D341Med (cell line): ENCODE measurements around the gene AQP2.

Experiments
- DNase-seq: peaks from one replicate; pipeline ENCODE4 v3.0.0; 2012; ENCODE audit warnings: low spot score

The AQP2 gene

GRCh38 chr12:49950273-49951251 is at the start of gene AQP2:
Gene AQP2, plus strand, starts transcription at chr12:49950737. Its CDS starts 94 bp downstream, at chr12:49950831.
- no peak for DNase-seq

GRCh38 chr12:49901026-49901425 is 49.5 kb upstream of the AQP2 start:
- no peak for DNase-seq

- no peak for DNase-seq
These were observed 48.6 kb upstream of the AQP2 start for GRCh38 chr12:49901986-49902385.

DNA sequence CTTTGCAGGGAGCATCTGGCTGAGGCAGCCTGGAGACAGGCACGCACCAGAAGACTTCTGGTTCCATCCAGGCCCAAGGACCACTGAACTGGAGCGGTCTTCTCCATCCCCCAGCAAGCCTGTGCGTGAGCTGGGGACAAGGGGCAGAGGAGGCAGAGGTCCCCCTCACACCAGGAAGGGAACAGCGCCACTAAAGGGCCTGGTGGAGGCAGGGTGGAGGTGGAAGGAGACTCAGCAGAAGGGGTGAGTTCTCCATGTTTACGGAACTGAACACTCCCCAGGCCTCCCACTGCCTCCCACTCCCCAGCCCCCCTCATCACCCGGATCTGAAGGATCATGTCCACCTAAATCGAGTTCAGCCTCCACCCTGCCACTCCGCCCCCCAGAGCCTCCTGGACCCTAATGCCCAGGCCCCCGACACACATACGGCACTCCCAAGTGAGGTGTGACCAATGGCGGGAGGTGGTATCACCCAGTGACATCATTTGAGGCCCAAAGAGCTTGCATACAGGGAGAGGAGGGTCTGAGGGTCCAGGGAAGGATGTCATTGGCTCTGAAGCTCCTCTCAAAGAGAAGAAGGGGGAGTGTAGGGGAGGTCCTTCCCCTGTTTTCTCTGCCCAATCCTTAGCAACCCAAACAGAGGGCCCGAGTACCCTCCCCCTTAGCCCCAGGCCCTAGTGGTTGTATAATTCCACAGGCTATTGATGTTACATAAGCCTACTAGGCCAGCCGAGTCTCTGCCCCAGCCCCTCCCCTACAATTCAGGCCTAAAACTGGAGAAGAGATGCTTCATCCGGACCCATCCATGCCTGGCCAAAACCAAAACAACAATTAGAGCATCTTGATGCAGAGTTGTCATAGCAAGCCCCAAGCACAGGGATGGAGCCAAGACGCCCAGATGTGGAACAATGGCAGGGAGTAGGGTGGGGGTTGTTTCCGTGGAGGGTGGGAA is 47.9 kb upstream of the AQP2 start:
- no peak for DNase-seq

DNA sequence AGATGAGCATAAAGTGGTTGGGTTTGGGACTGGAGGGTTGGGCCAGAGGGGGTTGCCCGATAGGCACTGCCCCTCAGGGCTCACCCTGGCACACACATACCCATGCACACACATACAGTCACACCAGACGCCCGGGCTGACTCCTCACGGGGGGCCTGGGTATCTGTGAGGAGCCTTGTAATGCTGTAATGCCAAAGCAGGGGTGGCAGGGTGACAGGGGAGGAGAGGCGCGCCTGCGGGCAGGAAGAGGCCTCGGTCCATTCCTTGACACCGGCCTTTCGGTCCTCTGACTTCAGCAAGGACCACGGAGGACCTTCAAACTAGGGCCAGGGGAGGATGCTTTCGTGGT is 47.2 kb upstream of the AQP2 start:
- DNase-seq = no peak

DNA sequence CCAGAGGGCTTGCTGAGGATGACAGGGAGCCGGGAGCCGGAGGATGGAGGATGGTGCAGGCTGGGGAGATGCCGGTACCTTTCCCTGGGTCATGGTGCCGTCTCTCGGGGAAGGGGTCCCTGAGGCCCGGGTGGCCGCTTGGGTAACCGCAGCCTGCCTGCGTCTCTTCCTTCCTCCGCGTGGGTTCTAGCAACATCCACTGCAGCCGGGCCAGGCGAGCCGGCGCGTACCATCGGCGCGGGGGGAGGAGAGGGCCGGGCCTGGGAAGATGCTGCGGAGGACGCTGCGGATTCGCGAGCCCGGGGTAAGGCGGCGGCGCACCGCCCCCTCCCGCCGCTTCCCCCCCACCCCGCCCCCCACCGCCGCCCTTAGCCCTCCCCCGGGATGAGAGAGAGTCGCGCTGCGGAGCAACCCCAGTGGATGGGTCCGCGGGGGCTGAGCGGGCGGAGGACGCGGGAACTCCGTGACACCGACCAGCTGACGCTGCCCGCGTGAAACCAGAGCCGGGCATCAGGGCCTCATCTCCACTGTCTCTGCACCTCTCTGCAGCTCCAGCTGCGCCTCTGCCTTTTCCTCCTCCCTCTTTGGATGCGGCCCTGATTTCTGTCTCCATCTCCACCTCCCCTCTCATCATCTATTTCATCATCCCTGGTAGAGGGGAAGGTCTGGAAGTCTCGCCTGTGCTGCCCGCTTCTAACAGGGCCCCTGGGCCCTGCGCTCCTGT is 46.7 kb upstream of the AQP2 start, which contains the start of gene FAIM2:
Gene FAIM2, minus strand, starts transcription at position 201 of the 724 bp plus-strand sequence. Its CDS starts 108 bp downstream, at position 93.
- no peak for DNase-seq

DNA sequence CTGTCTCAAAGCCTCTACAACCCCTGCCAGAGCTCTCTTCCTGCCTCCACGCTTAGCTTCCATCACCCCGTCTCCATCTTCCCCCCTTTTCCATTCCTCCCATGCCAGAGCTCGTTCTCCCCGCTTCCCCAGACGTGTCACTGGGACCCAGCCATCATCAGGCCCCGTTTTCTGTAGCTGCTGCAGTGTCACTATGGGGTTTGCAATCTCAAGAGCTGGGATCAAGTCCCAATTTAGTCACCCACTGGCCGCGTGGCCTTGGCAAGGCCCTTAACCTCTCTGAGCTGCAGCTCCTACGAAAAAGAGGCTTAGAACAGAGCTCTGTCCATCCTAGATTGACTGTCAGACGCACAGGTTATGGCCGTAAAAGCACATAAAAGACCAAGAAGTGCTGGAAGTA is 45.9 kb upstream of the AQP2 start:
- DNase-seq = no peak

- DNase-seq = no peak
These were observed 44.7 kb upstream of the AQP2 start for GRCh38 chr12:49905718-49906314.

- DNase-seq = no peak
These were observed 43.2 kb upstream of the AQP2 start for GRCh38 chr12:49907352-49907751.

- DNase-seq = no peak
These were observed 41.2 kb upstream of the AQP2 start for GRCh38 chr12:49909356-49909755.

DNA sequence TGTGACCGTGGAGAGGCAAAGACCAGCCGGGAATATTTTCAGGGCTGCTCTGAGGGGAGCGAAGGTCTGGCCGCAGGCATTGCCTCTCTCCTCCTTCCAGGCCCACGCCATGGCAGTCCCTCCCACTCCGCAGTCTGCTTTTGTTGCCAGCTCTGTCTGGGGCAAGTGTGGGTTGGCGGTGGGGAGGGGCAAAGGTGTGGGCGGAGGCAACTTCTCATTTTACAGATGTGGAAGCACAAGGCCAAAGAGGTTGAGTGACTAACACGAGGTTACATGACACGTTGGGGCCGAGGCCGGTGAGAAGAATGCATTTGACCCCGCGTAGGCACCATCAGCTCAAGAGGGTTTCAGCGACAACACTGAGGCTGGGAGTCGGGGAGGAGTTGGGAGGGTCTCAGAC is 40.7 kb upstream of the AQP2 start:
- DNase-seq = no peak

GRCh38 chr12:49910331-49911212 is 40.0 kb upstream of the AQP2 start:
- DNase-seq = no peak

GRCh38 chr12:49911213-49911605 is 39.3 kb upstream of the AQP2 start:
- no peak for DNase-seq

DNA sequence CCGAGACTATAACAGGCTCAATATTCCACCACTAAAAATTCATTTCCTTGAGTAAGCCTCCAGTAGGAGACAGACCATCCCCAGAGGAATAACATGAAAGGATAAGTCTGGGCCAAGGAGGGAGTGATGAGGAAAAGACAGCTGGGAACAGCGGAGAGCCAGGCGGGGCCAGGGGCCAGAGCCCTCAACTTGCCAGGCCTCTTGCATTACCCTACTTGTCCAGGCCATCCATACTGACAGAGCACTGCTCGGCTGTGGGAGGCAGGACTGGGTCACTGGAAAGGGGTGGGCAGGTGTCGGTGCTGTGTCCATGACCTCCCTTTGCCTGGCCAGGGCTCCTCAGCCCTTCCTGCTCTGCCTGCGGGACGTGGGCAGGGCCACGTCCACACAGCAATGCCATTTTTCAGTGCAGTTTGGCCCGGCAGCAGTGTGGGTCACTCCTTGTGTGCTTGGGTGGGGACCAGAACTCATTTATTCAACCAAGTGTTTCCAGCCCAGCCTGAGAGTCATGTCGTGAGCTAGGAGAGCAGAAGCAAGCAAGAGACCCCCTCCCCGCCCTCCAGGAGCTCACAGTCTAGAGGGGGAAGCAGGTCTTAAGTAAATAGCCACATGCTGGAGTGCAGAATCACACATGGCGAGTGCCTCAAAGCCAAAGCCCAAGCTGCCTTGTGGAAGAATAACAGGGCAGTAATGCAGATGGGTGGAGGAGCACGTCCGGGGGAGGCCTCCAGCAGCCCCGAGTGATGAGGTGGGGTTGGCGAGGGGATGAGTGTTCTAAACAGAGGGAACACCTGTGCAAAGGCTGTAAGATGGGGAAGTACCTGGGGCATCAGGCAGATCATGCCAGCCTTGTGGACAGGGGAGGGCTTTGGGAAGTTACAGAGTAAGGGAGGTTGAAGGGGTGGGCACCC is 37.9 kb upstream of the AQP2 start:
- no peak for DNase-seq

GRCh38 chr12:49916129-49916919 is 34.2 kb upstream of the AQP2 start:
- DNase-seq = no peak

- peak; percentile 80 for DNase-seq
These were observed 33.3 kb upstream of the AQP2 start for GRCh38 chr12:49917166-49917787.

DNA sequence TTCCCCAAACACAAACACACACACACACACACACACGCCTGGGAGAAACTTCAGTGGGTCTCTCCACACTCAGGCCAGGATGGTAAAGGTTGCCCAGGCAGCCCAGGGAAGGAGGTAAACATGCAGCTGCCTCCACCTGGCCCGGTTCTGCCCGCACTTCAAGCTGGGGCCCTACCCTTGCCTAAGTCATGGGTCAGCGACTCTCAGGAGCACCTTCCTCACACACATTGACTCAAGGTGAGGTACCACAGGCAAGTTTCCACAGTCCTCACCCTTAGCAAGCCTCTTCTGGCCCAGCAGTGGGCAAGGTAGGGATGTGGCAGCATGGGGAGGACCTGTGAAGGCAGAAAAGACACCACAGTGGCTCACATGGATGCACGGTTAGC is 32.8 kb upstream of the AQP2 start:
- no peak for DNase-seq

DNA sequence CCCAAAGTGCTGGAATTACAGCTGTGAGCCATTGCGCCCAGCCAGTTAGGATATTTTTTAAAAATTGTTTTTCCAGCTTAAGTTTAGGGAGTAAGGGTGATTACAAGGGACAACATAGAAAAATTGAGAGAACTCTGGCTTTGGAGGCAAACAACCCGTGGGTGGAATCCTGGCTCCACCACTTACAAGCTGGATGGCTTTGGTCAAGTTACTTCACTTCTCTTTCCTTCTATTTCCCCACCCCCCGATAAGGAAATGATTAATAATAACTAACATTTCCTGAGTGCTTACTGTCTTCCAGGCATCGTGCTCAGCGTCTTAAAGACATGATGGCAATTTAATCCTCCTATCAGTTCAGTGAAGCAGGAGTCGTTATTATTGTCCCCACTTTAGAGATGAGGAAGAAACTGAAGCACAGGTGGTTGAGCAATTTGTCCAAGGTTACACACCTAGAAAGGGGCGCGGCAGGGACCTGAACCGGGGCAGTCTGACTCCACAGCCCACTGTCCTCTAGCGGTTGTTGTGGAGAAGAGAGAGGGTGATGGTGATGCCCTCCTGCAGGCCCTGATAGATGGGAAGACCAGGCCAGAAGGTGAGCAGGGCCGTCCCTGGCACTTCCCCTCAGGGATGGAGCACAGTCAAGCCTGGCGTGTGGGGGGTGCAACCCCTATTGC is 30.2 kb upstream of the AQP2 start:
- no peak for DNase-seq
